Cardiac fibroblast (primary cell): Measurements from ENCODE around the gene LTK.
A peak's percentile ranks its signal among the peaks of the same experiment; 100 is the strongest.

Experiments used
- DNase-seq, 2 donors: peaks; one replicate each; pipeline versions ENCODE4 v3.0.0 to v3.0.0-alpha.2; 2010; ENCODE audit warnings: low read depth in 2 of 2
- H3K4me3 ChIP-seq, 2 donors: replicated peaks in 1 of 2; 1 replicate in 1 of 2; 2 replicates in 1 of 2; pipeline ENCODE4 v1.5.1; 2011; ENCODE audit warnings: low read depth in 2 of 2, low read length in 2 of 2, mild to moderate bottlenecking in 2 of 2, moderate library complexity in 1 of 2
- CTCF ChIP-seq: IDR thresholded peaks from one replicate; pipeline ENCODE4 v1.5.1; 2011; ENCODE audit warnings: low read depth, mild to moderate bottlenecking, low read length, inconsistent platforms

LTK gene

DNA sequence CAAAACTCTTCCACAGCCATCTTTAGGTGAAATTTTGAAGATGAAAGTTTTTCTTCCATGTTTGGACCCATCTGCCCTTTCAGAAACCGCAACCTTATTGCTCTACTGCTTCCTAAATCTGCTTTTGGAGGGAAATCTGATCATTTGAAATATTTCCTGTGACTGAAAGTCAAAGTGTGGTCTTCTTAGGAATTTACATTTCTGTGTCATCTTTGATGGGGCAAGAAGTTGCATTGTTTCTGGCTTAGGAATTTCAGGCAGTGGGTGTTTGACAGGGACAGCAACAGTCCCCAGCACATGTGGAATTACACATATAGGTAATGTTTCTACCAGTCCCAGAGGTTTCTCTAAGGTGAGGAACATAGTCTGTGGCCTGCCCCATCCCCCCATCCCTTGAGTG is 40.1 kb upstream of the LTK start:
- no peak for TF ChIP-seq CTCF
- no peak for DNase-seq
- H3K4me3 ChIP-seq, result no peak overlapping the region

- DNase-seq, result no peak
- TF ChIP-seq CTCF, result no peak
- H3K4me3 ChIP-seq, result no peak overlapping the region
Measured at GRCh38 chr15:41550066-41550775, 36.6 kb upstream of the LTK start.

DNA sequence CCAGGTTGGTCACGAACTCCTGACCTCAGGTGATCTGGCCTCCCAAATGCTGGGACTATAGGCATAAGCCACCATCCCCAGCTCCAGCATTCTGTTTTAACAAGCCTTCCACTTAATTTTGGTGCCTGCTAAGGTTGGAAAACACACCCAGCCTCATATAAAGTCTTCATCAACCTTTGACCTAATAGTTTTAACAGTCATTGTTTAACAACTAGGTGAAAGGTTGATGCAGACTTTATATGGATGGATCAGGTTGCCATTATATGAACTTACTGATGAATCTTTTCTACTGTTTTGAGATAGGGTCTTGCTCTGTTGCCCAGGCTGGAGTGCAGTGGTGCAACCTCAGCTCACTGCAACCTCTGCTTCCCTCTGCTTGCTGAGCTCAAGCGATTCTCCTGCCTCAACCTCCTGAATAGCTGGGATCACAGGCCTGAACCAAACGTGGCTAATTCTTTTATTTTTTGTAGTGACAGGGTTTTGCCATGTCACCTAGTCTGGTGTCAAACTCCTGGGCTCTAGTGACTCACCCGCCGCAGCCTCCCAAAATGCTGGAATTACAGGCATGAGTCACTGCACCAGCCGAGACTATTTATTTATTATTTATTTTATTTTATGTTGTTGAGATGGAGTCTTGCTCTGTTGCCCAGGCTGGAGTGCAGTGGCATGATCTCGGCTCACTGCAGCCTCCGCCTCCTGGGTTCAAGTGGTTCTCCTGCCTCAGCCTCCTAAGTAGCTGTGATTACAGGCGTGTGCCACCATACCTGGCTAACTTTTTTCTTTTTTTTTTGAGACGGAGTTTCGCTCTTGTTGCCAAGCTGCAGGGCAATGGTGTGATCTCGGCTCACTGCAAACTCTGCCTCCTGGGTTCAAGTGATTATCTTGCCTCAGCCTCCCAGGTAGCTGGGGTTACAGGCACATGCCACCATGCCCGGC is 33.5 kb upstream of the LTK start:
- TF ChIP-seq CTCF, result no peak
- DNase-seq, result peak in 1 of 2 donors; percentile 75
- no peak overlapping the region for H3K4me3 ChIP-seq

DNA sequence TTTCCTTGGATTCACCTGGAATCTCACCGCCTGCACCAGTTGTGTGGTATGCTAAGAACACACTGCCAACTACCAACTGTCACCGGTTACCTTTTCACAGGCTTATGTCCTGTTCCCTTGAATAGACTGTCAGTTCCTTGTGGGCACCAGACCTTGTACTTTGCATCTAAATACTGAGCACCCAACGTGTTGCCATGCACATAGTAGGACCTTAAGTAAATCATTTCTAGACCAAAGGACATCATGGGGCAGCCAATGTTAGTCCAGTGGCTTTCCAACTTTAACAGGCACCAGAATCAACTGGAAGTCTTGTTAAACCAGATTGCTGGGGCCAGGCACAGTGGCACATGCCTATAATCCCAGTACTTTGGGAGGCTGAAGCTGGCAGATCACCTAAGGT is 31.6 kb upstream of the LTK start:
- DNase-seq, result no peak
- TF ChIP-seq CTCF, result no peak
- H3K4me3 ChIP-seq, result no peak overlapping the region

GRCh38 chr15:41544650-41545015 is 31.0 kb upstream of the LTK start:
- no peak for TF ChIP-seq CTCF
- peak overlapping the region in 1 of 2 donors; percentile 7 for H3K4me3 ChIP-seq
- DNase-seq, result no peak

- DNase-seq, result no peak
- no peak for TF ChIP-seq CTCF
- H3K4me3 ChIP-seq, result peak overlapping the region; percentile 82 to 96
Measured at GRCh38 chr15:41543521-41543870, 29.9 kb upstream of the LTK start.
